Loucy (cell line): ENCODE results near the gene TEX48.

Source experiments
- H2AFZ ChIP-seq: fragments of 200-600 bp; sonication (generic); 2 replicates; pipeline ENCODE4 v1.6.0; 2016; ENCODE audit warnings: antibody characterized with exemption, mild to moderate bottlenecking, low read length, moderate library complexity
- H3F3A ChIP-seq: fragments of 200-600 bp; 2 replicates; pipeline ENCODE4 v1.6.0; 2016; ENCODE audit warnings: antibody characterized with exemption, low read depth, mild to moderate bottlenecking
- H3K27me3 ChIP-seq: fragments of 200-600 bp; sonication (generic); 2 replicates; pipeline ENCODE4 v1.6.1; 2014; ENCODE audit warnings: low read length, mild to moderate bottlenecking; ENCODE audit not compliant: insufficient read depth, poor library complexity, severe bottlenecking
- H3K36me3 ChIP-seq: fragments of 200-600 bp; sonication (generic); 2 replicates; pipeline ENCODE4 v1.6.1; 2016; ENCODE audit warnings: low read length; ENCODE audit not compliant: insufficient read depth
- H3K4me1 ChIP-seq: fragments of 200-600 bp; sonication (generic); 2 replicates; pipeline ENCODE4 v1.5.1; 2014; ENCODE audit warnings: low read length, mild to moderate bottlenecking; ENCODE audit not compliant: insufficient read depth, poor library complexity, severe bottlenecking
- H3K4me2 ChIP-seq: fragments of 200-600 bp; sonication (generic); 2 replicates; pipeline ENCODE4 v1.6.0; 2014; ENCODE audit warnings: antibody characterized with exemption, low read length, low read depth, mild to moderate bottlenecking; ENCODE audit not compliant: poor library complexity, severe bottlenecking
- H3K4me3 ChIP-seq: fragments of 200-600 bp; sonication (generic); 2 replicates; pipeline ENCODE4 v1.5.1; 2014; ENCODE audit warnings: low read length, mild to moderate bottlenecking, mixed read lengths; ENCODE audit not compliant: poor library complexity, severe bottlenecking
- H3K79me2 ChIP-seq: fragments of 200-600 bp; sonication (generic); 2 replicates; pipeline ENCODE4 v1.6.1; 2014; ENCODE audit warnings: low read length; ENCODE audit not compliant: insufficient read depth
- H3K9ac ChIP-seq: fragments of 200-600 bp; sonication (generic); 2 replicates; pipeline ENCODE4 v1.6.0; 2014; ENCODE audit warnings: mild to moderate bottlenecking, low read depth, low read length, moderate library complexity; ENCODE audit not compliant: poor library complexity, severe bottlenecking
- H3K9me2 ChIP-seq: fragments of 200-600 bp; sonication (generic); replicated peaks from 2 replicates; pipeline ENCODE4 v1.6.1; 2016; ENCODE audit warnings: low read depth, low read length, mixed read lengths
- H3K9me3 ChIP-seq: fragments of 200-600 bp; sonication (generic); 2 replicates; pipeline ENCODE4 v1.6.1; 2014; ENCODE audit warnings: mild to moderate bottlenecking, antibody characterized with exemption, low read length, low read depth; ENCODE audit not compliant: insufficient read depth
- H4K20me1 ChIP-seq: fragments of 200-600 bp; sonication (generic); 2 replicates; pipeline ENCODE4 v1.6.0; 2014; ENCODE audit warnings: antibody characterized with exemption, low read length, mild to moderate bottlenecking; ENCODE audit not compliant: insufficient read depth, poor library complexity, severe bottlenecking
- EZH2phosphoT487 ChIP-seq: fragments of 200-600 bp; IDR thresholded peaks from 2 replicates; pipeline ENCODE4 v1.6.1; 2018; ENCODE audit warnings: antibody characterized with exemption, mild to moderate bottlenecking, moderate library complexity, borderline replicate concordance
- TF ChIP-seq, protein P1 (sequence below): fragments of 200-600 bp; sonication (generic); conservative IDR thresholded peaks from 2 replicates; pipeline ENCODE4 v1.5.1; 2014; ENCODE audit warnings: mild to moderate bottlenecking, antibody characterized with exemption, low read length

Gene TEX48

DNA sequence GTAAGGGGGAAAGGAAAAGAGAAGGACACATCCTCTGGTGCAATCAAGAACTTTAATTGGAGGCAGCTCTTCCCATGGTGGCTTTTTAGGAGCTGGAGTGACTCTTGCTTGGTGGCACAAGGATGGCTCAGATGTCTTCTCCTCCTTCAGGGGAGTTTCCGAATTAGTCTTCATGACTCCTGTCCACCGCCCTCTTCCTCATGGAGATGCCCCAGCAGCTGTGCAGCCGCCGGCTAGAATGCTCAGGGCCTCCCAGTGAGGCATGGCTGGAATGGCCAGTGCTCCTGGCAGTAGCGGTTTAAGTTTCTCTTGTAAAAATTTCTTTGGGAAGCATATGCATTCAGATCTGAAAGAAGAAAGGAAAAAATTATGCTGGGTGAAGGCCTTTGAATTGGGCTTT, 15.6 kb downstream of the TEX48 start:
- H4K20me1 ChIP-seq = no peaks in the 10 kb centered on the region
- H3K9me3 ChIP-seq = no peaks in the 10 kb centered on the region
- no peak overlapping the region for H3K4me2 ChIP-seq
- H3K4me3 ChIP-seq = no peak overlapping the region
- no peaks in the 10 kb centered on the region for H3K27me3 ChIP-seq
- no peak overlapping the region for H2AFZ ChIP-seq
- TF ChIP-seq EZH2phosphoT487 = no peak
- TF ChIP-seq, protein P1, sequence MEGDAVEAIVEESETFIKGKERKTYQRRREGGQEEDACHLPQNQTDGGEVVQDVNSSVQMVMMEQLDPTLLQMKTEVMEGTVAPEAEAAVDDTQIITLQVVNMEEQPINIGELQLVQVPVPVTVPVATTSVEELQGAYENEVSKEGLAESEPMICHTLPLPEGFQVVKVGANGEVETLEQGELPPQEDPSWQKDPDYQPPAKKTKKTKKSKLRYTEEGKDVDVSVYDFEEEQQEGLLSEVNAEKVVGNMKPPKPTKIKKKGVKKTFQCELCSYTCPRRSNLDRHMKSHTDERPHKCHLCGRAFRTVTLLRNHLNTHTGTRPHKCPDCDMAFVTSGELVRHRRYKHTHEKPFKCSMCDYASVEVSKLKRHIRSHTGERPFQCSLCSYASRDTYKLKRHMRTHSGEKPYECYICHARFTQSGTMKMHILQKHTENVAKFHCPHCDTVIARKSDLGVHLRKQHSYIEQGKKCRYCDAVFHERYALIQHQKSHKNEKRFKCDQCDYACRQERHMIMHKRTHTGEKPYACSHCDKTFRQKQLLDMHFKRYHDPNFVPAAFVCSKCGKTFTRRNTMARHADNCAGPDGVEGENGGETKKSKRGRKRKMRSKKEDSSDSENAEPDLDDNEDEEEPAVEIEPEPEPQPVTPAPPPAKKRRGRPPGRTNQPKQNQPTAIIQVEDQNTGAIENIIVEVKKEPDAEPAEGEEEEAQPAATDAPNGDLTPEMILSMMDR = no peak
- no peak overlapping the region for H3K9ac ChIP-seq
- no peaks in the 10 kb centered on the region for H3K4me1 ChIP-seq
- H3K79me2 ChIP-seq = no peaks in the 10 kb centered on the region
- H3K36me3 ChIP-seq = no peaks in the 10 kb centered on the region
- H3F3A ChIP-seq = no peaks in the 10 kb centered on the region
- H3K9me2 ChIP-seq = no peaks in the 10 kb centered on the region

DNA sequence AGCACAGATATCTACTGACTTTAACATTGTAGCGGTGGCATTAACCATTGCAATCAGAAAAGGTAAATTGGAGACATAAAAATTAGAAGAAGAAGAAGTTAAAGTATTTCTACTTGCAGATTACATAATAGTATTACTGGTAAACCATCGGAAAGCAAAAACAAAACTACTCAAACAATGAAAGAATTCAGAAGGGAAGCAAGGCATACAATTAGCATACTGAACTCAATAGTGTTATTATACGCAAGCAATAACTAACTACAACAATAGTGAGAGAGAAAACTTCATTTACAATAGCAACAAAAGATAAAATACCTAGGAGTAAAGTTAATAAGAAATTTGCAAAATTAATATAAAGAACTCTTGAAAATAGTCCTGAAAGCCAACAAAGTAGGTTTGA, 17.8 kb downstream of the TEX48 start:
- no peaks in the 10 kb centered on the region for H3K36me3 ChIP-seq
- H4K20me1 ChIP-seq = no peaks in the 10 kb centered on the region
- H3F3A ChIP-seq = no peaks in the 10 kb centered on the region
- H3K9me3 ChIP-seq = no peaks in the 10 kb centered on the region
- no peak for TF ChIP-seq EZH2phosphoT487
- TF ChIP-seq, protein P1 = no peak
- H3K4me1 ChIP-seq = no peaks in the 10 kb centered on the region
- H3K79me2 ChIP-seq = no peaks in the 10 kb centered on the region
- H3K4me3 ChIP-seq = no peak overlapping the region
- no peaks in the 10 kb centered on the region for H3K27me3 ChIP-seq
- no peak overlapping the region for H2AFZ ChIP-seq
- no peaks in the 10 kb centered on the region for H3K9me2 ChIP-seq
- no peak overlapping the region for H3K4me2 ChIP-seq
- no peak overlapping the region for H3K9ac ChIP-seq

DNA sequence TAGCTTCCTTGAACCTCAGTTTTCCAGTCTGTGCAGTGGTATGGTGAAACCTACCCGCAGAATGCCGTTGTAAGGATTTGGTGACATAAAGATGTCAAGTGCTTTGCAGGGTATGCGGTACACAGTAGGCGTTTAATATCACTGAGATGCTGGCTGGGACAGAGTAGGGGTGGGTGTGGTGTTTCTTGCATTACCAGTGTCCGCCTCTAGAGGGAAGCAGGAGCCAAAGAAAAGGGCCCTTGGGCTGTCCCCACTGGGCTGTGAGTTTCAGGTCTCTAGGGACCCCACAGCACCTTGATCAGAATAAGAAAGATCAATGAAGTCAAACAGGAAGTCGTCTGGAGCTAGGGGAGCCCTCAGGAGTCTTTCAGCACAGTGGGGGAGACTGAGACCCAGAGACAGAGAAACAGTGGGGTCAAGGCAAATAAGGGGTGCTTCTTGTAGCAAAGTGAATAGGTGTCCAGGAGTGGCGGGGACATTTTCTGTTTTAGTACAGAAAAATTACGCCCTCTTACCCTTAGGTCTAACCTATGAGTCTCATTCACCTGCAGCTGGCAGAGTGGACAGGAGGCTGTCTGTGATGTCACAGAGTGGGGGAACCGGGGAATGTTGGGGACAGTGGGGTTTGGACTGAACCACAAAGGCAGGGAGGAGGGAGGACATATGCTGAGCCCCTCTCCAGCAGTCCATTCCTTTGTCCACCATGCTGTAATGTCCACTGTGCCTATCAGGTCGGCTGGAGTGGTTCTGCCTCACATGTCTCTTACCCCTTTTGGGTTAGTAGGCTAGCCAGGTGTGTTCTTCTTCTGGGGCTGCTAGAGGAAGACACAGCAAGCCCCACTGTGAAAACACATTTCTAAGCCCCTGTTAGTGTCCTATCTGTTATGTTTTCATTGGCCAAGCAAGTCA, 19.7 kb downstream of the TEX48 start:
- no peak overlapping the region for H3K9ac ChIP-seq

More for the DNA sequence above, 19.7 kb downstream of the TEX48 start:
- H3K4me1 ChIP-seq = no peaks in the 10 kb centered on the region
- no peaks in the 10 kb centered on the region for H3F3A ChIP-seq
- H3K9me2 ChIP-seq = no peaks in the 10 kb centered on the region
- TF ChIP-seq, protein P1 = peak; percentile 92
- no peak for TF ChIP-seq EZH2phosphoT487
- H3K79me2 ChIP-seq = no peaks in the 10 kb centered on the region
- H3K9me3 ChIP-seq = no peaks in the 10 kb centered on the region
- no peaks in the 10 kb centered on the region for H3K27me3 ChIP-seq
- 0 out of 2 replicates have a peak overlapping the region, but pooled peaks have one; percentile 3 for H2AFZ ChIP-seq
- no peaks in the 10 kb centered on the region for H4K20me1 ChIP-seq
- H3K36me3 ChIP-seq = no peaks in the 10 kb centered on the region
- no peak overlapping the region for H3K4me2 ChIP-seq
- no peak overlapping the region for H3K4me3 ChIP-seq
